HG02870 (cell line): ENCODE measurements around the gene MAGI1.

Source experiments
- ATAC-seq: cut with Tn5 transposase; IDR thresholded peaks from one replicate; pipeline ENCODE4 v1.9.1; 2021; ENCODE audit warnings: mild to moderate bottlenecking, moderate library complexity; ENCODE audit not compliant: unreplicated experiment

Gene MAGI1

DNA sequence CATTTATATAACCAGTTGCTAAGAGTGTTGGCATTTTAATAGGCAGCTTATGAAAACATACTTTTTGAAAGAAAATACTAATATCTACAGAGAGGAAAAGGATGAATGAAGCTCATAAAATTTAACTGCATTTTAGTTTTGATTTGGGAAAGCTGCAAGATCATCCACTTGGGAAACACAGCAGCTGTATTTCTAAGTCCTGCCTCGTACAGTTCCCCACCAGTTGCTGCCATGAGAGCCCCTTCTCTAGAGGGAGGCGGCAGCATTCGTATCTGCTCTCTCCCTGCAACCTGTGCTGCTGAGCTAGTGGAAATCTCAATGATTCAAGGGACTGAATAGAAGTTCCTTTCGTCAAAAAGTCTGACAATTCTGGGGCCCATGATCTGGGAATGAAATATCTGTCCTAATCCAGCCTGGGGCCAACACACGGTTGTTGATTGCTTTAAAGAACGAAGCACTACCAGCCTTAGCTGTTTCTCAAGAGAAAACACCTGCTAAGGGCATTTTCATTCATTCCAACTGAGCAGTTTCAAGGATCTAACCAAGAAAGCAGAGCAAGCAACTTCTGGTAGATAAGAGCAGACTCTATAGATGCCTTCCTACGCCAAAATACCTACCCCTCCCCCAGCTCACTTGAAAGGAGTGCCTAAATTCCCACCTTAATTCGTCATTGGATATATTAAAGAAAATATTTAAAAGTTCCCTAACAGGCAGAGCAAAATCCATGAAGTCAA, 223.7 kb downstream of the MAGI1 start:
- no peak for ATAC-seq

DNA sequence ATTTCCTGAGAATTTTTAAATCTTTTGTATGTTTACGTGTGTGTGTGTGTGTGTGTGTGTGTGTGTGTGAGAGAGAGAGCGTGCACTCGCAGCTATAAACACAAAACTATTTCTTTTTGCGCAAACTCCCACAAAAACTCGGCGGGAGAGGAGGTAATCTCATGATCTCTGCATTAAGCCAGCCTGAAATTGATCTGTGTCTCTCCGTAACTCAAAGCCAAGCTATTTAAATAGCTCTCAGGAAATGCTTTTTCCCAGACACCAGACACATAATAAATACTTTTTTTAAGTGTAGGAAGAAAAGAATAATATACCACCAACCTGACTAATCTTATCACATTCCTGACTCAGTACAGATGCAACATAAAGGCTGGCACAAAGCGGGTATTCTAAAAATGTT, 226.8 kb downstream of the MAGI1 start:
- ATAC-seq = no peak

DNA sequence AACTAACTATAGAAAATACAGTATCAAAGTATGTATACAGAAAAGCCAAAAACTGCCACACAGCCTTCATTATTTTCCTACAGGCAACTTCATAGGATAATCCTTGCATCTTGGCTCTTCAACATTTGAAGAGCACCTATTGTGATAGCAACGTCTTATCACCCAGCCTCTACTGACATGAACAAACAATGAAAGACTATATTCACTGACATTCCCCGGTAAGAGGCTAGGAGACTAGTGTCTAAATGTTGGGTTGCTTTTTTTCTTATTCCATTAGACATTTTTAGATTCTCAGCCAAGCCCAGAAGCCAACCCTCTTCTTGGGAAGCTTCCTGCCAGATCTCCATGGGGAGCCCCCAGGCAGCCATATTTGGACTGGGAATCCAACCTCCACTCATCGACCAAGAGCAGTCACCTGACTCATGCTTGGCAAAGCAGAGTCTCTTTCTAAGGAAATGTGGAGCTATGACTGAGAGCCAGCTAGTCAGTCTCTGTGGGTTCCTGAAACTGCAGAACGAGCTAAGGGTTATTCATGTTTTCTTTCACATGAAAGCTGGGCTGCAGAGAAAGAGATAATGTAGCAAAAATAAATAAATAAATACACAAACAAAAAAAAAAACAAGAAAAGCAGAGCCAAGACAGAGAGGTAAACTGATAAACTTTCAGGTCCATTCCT, 227.5 kb downstream of the MAGI1 start:
- ATAC-seq = no peak

DNA sequence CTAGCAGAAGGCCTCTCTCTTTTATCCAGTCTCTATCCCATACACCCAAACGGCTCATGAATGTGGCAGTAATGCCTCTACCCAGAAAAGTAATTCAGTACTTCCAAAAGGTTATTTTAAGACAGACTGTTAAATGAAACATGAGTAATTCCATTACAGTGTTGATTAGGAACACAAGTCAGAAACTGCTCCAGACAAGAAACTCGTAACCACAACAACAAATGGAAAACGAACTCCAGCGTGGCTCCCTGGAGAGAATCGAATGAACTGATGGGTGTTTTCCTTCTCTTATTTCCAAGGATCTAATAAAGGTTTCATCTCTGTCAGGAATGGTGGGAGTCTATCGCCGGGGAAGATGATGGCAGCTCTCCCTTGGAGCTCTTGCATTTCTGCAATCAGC, 228.4 kb downstream of the MAGI1 start:
- no peak for ATAC-seq

DNA sequence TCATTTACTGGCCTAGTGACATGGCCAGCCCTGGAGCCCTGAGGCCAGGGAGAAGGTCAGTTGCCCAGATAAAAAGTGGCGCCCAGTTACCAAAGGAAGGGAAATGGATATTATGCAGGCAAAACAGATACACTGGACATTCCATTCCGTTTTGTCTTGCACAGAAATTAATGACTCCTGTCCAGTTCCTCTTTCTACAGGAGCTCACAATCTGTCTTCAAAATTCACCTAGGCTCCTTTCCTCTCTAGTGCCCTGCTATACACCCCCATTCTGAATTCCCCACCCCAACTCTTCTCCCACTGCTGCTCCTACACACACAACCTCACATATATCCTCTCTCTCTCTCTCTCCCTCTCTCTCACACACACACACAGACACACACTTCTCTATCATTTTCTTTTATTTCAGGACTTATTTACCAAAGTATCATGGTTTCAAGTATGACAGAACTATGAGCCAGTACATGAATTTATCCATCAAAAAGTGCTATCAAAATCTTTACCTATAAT, 229.0 kb downstream of the MAGI1 start:
- no peak for ATAC-seq

DNA sequence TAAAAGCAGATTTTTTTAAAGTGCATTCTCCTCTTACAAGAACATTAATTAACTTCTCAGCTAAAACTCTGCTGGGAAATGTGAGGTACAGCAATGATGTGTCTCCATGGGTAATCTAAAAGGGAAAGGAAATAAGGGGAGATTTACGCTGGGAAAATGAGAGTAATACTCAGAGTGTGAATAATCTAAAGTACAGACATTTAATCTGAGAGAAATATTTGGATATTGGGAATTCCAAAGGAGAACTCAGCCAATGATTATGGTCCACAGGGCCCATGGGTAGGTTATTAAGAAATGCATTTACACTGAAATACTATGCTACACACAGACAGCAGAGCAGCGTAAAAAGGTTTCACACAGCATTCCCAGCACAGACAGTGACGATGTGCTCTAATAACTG, 229.9 kb downstream of the MAGI1 start:
- ATAC-seq = no peak

DNA sequence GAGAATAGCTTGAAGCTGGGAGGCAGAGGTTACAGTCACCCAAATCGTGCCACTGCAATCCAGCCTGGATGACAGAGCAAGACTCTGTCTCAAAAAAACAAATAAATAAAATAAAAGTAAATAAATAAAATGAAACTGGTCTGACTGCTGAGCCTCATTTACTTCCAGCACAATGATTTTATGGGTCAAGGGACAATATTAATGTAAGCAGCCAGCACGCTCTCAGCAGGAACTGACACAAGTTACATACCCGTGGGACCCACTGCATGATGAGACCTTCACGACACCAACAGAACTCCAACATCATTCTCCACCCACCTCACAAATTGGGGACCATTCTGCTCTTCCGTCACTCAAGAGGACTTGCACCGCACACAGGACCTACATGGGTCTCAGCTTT, 230.3 kb downstream of the MAGI1 start:
- ATAC-seq = no peak

DNA sequence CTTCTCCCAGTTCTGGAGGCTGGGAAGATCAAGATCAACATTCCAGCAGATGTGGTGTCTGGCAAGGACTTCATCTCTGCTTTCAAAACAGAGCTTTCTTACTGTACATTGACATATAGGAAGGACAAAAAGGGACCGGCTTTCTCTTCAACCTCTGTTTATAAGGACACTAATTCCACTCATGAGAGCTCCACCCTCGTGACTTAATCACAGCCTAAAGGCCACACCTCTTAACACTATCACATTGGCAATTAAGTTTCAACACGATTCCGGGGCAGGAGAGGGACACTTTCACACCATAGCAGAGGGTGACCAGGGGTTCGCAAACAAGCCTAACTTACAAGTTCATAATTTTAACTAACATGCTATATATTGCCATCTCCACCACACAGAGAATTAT, 231.5 kb downstream of the MAGI1 start:
- no peak for ATAC-seq

DNA sequence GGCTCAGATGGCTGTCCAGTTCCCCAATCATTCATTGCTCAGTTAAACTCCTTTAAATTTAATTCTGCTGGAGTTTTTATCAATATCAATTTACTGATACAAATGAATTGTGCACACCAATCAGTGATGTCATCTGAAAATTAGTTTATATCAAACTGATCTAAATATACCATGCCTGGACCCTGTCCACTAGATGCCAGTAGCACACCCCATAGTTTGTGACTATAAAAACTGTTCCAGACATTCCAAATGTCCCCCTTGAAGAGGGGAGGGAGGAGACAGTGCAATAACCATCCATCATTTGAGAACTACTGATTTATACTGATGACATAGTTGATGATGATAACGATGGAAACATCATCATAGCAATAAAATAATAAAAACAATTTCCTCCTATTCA, 232.1 kb downstream of the MAGI1 start:
- no peak for ATAC-seq

DNA sequence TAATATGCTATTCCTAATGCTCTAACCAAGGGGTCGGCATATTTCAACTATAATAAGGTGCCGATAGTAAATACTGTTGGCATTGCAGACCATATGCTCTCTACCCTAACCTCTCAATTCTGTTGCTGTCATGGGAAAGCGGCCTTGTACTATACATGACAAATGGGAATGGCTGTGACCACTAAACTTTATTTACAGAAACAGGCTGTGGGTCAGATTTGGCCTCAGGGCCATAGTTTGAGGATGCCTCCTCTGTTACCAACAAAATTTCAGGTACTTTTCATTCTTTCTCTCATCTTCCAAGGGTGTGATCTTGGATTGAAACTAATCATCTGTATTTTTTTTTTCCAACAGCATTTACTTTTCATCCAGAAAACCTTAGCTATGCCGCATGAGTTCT, 242.0 kb downstream of the MAGI1 start:
- no peak for ATAC-seq

DNA sequence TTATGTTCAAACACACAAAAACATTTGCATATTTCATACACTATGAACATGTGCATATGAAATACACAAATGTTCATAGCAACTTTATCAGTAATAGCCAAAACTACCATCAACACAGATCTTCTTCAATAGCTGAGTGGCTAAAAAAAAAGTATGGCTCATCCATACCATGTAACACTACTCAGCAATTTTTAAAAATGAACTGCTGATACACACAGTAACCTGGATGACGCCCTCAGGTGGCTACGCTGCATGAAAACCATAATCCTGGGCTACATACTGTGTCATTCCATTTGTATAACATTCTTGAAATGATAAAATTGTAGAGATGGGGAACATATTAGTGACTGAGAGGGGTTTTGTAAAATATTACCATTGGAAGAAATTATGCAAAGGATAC, 243.6 kb downstream of the MAGI1 start:
- no peak for ATAC-seq

DNA sequence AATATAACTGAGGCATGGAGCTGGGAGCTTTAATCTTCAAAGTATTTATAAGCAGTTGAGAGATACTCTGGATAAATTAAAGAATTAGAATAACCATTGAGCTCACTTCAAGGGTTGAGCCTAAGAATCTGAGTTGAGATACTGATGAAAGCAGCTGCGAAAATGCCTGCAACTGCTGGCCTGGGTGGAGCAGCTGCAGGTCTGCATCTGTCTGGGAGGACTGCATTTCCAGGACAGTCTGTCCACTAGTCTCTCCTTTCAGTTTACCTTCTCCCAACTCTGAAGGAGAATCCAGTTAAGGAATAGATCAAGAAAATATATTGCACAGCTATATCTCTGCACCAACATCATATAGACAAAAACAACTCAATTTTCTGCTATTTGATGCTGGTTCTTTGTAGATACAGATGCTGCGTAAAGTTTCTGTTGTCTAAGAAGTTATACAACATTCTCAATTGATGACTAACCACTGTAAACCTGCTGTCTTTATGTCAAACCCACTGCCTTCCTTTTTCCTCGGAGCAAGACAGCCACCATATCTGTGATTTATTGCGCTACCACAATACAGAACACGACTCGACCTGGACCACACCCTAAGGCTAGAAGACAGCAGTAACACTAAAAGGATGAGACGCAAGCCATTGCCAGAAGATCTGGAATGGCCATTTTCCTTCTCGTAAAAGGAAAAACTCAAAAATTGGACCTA, 245.1 kb downstream of the MAGI1 start:
- no peak for ATAC-seq

DNA sequence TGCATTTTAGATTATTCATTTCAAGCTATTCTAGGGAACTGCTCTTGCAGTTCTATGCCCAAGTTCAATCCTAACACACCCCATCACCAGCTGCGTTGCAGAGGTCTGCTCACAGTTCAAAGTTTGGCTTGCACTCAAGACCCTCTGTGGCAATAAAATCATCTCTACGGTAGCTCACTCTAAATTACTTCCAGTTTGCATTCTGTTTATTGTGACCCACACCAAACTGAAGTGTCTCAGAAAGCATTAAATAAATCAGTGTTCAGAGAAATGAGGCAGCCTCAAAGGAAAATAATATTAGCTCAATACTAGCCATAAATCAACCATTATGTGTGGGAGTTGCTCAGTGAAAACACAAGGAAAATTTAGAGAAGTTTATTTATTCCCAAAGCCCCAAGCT, 250.3 kb downstream of the MAGI1 start:
- no peak for ATAC-seq

DNA sequence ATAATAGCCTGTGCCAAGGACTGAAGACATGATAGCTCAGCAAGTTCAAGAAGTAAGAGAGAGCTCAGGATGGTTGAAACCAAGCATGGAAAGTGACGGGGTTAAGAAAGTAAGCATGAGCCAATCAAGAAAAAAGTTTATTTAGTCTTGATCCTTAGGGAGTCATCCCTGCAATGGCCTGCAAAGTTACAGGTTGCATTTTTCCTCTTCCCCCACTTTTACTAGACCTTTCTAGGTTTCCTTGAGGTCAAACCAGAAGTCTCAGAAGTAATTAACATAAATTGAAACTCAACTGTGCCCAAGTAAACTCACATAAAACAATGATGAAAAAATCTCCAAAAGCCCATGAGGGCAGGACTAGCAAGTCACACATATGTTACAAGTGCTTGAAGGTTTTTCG, 250.9 kb downstream of the MAGI1 start:
- ATAC-seq = no peak

DNA sequence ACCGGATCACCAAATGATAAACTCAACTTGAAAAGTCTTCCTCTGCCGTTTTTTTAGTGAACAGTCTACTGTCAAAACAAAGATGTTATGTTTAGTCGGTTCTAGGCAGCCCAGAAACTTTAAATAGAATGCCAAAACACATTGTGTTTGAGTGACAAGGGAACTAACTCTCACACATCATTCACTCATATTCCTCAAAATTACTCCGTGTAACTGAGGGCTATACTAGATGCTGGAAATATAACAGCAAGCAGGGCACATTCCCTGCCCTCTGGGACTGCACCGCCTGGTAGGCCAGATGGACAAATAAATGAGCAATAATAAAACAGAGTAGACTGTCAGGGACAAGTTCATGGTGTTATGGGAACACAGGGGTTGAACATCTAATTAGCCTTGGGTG, 251.4 kb downstream of the MAGI1 start:
- ATAC-seq = no peak

DNA sequence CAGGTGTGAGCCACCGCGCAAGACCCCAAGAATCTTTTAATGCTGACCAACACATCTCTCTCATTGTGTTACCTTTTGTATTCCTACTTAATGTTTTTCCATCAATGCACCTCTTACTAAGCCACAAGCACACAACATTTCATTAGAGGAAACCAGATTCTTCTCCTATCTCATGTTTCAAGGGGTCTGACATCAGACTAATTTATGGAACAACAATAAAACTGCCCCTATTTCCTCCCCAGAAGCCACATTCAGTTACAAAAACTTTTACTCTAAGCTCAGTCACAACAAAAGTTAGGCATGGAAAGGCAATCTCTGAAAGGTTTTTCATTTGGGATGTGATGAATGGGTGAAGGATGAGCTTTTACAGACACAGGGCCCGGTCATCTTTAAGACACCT, 251.8 kb downstream of the MAGI1 start:
- no peak for ATAC-seq

DNA sequence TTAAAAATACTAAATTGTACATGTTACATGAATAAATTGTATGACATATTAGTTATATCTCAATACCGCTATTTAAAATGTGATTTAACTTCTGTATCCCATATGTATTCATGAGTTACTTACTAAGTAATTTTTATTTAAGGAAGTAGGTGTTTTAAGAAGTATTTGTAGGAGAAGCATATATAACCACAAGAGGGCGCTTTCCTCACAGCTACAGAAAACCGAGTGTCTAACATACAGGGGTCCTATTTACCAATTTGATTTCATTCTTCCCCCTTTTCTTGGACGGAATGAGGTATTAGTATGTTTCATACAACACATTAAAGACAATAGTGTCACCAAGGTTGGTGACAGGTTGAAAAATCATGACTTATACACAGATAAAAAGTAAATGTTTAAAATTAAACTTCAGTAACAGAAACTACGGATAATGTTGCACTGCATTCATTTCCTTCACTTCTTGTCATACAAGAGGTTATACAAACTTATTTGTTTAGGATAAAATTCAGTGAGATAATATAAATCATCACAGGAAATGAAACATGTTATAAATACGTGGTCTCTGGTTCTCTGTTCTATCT, 253.6 kb downstream of the MAGI1 start:
- no peak for ATAC-seq

DNA sequence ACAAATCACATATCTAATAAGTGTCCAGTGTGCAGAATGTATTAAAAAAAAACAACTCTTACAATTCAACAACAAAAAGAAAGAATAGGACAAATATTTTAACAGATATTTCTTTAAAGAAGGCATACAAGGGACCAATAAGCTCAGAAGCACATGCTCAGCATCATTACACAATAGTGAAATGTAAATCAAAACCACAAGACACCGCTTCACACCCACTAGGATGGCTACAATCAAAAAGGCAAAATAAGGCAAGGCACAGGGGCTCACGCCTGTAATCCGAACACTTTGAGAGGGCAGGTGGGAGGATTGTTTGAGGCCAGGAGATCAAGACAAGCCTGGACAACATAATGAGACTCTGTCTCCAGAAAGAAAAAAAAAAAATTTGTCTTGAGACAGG, 255.6 kb downstream of the MAGI1 start:
- no peak for ATAC-seq

DNA sequence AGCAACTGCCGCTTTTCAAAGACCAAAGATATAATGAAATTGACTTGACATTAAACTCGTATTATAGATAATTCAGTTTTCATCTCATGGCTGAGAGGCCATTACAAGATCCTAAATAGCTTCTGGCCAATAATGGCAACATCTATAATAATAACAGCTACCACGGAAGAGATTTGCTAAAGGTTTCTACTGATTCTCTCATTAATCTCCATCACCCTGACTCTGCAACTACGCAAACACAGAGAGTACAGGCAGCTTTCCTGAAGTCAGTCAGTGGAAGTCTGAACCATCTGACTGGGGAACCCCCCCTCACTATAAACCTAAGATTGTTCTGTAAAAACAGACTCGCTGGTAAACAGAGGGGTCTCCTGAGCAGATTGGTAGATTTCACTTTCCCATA, 257.1 kb downstream of the MAGI1 start:
- ATAC-seq = no peak

DNA sequence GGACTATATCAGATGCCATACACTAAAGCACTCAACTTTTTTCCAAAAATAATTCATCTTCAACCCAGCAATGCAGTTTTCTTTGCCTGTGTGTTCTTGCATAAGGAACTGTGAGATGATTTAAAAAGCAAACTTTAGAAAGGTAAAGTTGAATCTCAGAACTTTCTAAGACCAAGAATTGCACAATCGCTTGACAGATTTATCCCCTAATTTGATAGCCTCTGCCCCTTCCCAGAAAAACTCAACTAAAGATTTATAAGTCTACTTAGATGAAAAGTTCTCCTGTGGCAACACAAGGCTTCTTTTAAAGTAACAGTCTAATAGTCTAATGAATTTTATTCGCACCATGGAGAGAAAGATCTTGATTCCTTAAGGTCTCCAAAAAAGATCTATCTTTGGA, 259.3 kb downstream of the MAGI1 start:
- ATAC-seq = no peak

DNA sequence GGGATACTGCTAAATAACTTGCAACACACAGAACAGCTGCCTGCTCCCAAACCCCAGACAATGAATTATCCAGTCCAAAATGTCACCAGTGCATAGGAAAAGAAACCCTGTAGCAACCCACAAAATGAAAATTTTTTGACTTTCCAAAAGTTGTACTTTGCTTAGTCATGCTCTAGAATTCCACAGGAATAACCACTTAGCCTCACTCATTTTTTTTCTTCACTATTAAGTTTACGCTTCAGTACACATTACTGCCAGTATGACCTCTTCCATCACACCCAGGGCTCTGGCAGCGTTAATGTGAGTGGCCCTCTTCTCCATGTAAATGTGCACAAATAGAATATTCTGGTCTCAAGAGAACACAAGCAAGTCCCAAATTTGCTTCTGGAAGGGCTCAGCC, 259.8 kb downstream of the MAGI1 start:
- no peak for ATAC-seq

DNA sequence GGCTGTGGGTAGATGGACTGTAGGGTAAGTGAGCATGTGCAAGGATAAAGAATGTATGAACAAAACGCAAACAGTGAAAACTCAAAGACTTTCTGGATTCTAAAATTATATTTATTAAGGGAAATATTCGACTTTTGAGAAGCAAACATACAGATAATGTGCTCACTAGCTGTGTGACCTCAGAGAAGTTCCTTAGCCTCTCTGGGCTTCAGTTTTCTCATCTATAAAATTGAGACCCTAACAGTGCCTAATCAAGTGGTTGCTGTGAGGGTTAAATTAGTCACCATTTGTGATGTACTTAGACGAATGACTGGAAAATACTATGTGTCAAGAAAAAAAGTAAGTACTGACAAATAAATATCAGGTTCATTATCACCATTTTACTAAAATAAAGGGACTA, 261.7 kb downstream of the MAGI1 start:
- no peak for ATAC-seq
